Neuronal stem cell (in vitro differentiated cells): ENCODE results near the gene FAM114A2.

Experiments
- DNase-seq: peaks from one replicate; pipeline ENCODE4 v3.0.0-alpha.2; 2013; ENCODE audit warnings: low spot score
- H2AFZ ChIP-seq: one replicate; pipeline ENCODE4 v1.6.1; 2013; ENCODE audit warnings: mild to moderate bottlenecking, low read length, inconsistent platforms
- H2AK5ac ChIP-seq: 2 replicates; pipeline ENCODE4 v1.6.1; 2013; ENCODE audit warnings: low read depth, mild to moderate bottlenecking, inconsistent platforms, low read length, moderate library complexity, mixed read lengths
- H2BK120ac ChIP-seq: 2 replicates; pipeline ENCODE4 v1.6.1; 2013; ENCODE audit warnings: low read depth, mild to moderate bottlenecking, inconsistent platforms, low read length, moderate library complexity, mixed read lengths
- H2BK12ac ChIP-seq: one replicate; pipeline ENCODE4 v1.6.1; 2013; ENCODE audit warnings: low read length, inconsistent platforms
- H2BK15ac ChIP-seq: 2 replicates; pipeline ENCODE4 v1.6.1; 2013; ENCODE audit warnings: mild to moderate bottlenecking, low read length, inconsistent platforms, mixed read lengths
- H2BK5ac ChIP-seq: one replicate; pipeline ENCODE4 v1.6.1; 2013; ENCODE audit warnings: inconsistent platforms, mild to moderate bottlenecking, low read length, moderate library complexity
- H3K14ac ChIP-seq: one replicate; pipeline ENCODE4 v1.6.1; 2013; ENCODE audit warnings: low read length, inconsistent platforms
- H3K18ac ChIP-seq: 2 replicates; pipeline ENCODE4 v1.6.1; 2013; ENCODE audit warnings: low read length, inconsistent platforms
- H3K23ac ChIP-seq: 2 replicates; pipeline ENCODE4 v1.6.1; 2013; ENCODE audit warnings: low read depth, mild to moderate bottlenecking, mixed read lengths, low read length, inconsistent platforms; ENCODE audit not compliant: poor library complexity
- H3K27ac ChIP-seq: replicated peaks from 3 replicates; pipeline ENCODE4 v1.5.1; 2013; ENCODE audit warnings: low read length, inconsistent platforms
- H3K27me3 ChIP-seq, 3 experiments: 2 replicates each; pipeline ENCODE4 v1.6.1; 2013; ENCODE audit warnings: low read length in 3 of 3, mild to moderate bottlenecking in 2 of 3, inconsistent platforms in 1 of 3, low read depth in 1 of 3, mixed read lengths in 1 of 3, moderate library complexity in 1 of 3; ENCODE audit not compliant: control insufficient read depth in 3 of 3, insufficient read depth in 3 of 3
- H3K36me3 ChIP-seq, 2 donors: replicated peaks in 1 of 2; 2 replicates each; pipeline ENCODE4 v1.6.1; 2013; ENCODE audit warnings: low read length in 2 of 2; ENCODE audit not compliant: control insufficient read depth in 2 of 2, insufficient read depth in 2 of 2
- H3K4ac ChIP-seq: 2 replicates; pipeline ENCODE4 v1.6.1; 2013; ENCODE audit warnings: inconsistent platforms, mild to moderate bottlenecking, low read length, moderate library complexity
- H3K4me1 ChIP-seq, 2 donors: 1 replicate in 1 of 2; 2 replicates in 1 of 2; pipeline ENCODE4 v1.6.1; 2013; ENCODE audit warnings: low read length in 2 of 2, low read depth in 1 of 2; ENCODE audit not compliant: control insufficient read depth in 2 of 2, insufficient read depth in 1 of 2
- H3K4me2 ChIP-seq: one replicate; pipeline ENCODE4 v1.6.1; 2013; ENCODE audit warnings: mild to moderate bottlenecking, low read length, inconsistent platforms; ENCODE audit not compliant: insufficient read depth, poor library complexity, severe bottlenecking
- H3K4me3 ChIP-seq, 2 donors: 2 replicates each; pipeline ENCODE4 v1.5.1; 2013; ENCODE audit warnings: low read length in 2 of 2, mild to moderate bottlenecking in 2 of 2, inconsistent platforms in 1 of 2, moderate library complexity in 1 of 2
- H3K79me1 ChIP-seq: one replicate; pipeline ENCODE4 v1.6.1; 2013; ENCODE audit warnings: low read depth, mild to moderate bottlenecking, inconsistent platforms, low read length, moderate library complexity
- H3K9ac ChIP-seq: one replicate; pipeline ENCODE4 v1.6.1; 2013; ENCODE audit warnings: mild to moderate bottlenecking, low read depth, low read length, inconsistent platforms; ENCODE audit not compliant: poor library complexity
- H3K9me3 ChIP-seq, 2 donors: replicated peaks in 1 of 2; 2 replicates each; pipeline versions ENCODE3 to v1.6.1; 2013; ENCODE audit warnings: low read length in 2 of 2, mild to moderate bottlenecking in 2 of 2, inconsistent platforms in 1 of 2, low read depth in 1 of 2, mixed read lengths in 1 of 2, moderate library complexity in 1 of 2; ENCODE audit not compliant: control insufficient read depth in 2 of 2, insufficient read depth in 1 of 2
- H4K8ac ChIP-seq: one replicate; pipeline ENCODE4 v1.6.1; 2013; ENCODE audit warnings: low read depth, mild to moderate bottlenecking, inconsistent platforms, low read length, moderate library complexity
- H4K91ac ChIP-seq: one replicate; pipeline ENCODE4 v1.6.1; 2013; ENCODE audit warnings: low read length, low read depth, mild to moderate bottlenecking, inconsistent platforms; ENCODE audit not compliant: poor library complexity
- WGBS, 2 donors: extraction: QIAGEN DNeasy Blood & Tissue Kit; methylation state at CpG; one replicate each; pipeline ENCODE4 v1.1.7; 2013; ENCODE audit warnings: missing lambda C conversion rate in 2 of 2, mixed read lengths in 1 of 2; ENCODE audit not compliant: insufficient read length in 2 of 2, insufficient replicate concordance in 1 of 2; ENCODE audit errors: extremely low coverage in 2 of 2; 5-methylcytosine and 5-hydroxymethylcytosine counted together

The FAM114A2 gene

DNA sequence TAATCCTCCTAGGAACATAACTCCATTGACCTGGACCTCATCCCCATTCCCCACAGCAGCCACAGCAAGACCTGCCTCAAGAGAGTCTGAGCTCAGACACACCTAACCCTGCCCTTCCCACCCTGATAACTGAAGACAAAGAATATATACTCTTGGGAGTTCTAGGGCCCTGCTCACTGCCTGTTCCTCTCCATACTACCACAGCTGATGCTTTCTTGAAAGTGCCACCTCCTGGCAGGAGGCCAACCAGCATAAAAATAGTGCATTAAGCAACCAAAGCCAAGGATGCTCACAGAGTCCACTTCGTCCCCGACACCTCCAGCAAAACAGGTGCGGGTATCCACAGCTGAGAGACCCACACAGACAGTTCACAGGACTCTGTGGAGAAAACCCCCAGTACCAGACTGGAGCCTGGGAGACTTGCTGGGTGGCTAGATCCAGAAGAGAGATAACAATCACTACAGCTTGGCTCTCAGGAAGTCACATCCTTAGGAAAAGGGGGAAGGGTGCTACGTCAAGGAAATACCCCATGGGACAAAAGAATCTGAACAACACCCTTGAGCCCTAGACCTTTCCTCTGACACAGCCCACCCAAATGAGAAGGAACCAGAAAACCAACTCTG is 23.5 kb downstream of the FAM114A2 start:
- Histone ChIP-seq H3K4ac (no peak overlapping the region), H2BK15ac (no peak overlapping the region), H2AFZ (no peak overlapping the region), H3K4me2 (no peak overlapping the region), H3K27me3 (no peaks in the 10 kb centered on the region), H3K18ac (no peak overlapping the region), H2BK12ac (no peak overlapping the region), H2BK5ac (no peak overlapping the region), H3K36me3 (peaks cover 0 to 6% of the 10 kb centered on the region in 2 donors), H3K27ac (no peak overlapping the region), H4K8ac (no peak overlapping the region), H3K9me3 (peaks cover 0 to 4% of the 10 kb centered on the region in 2 donors), H3K79me1 (no peaks in the 10 kb centered on the region), H2BK120ac (no peak overlapping the region), H4K91ac (no peak overlapping the region), H3K9ac (no peak overlapping the region), H3K4me1 (no peaks in the 10 kb centered on the region), H3K14ac (no peak overlapping the region), H3K4me3 (no peak overlapping the region), H2AK5ac (no peak overlapping the region), H3K23ac (no peak overlapping the region)
- no CpG with 5 or more reads among the region's 4 CpGs for WGBS, 2 donors
- no peak for DNase-seq

DNA sequence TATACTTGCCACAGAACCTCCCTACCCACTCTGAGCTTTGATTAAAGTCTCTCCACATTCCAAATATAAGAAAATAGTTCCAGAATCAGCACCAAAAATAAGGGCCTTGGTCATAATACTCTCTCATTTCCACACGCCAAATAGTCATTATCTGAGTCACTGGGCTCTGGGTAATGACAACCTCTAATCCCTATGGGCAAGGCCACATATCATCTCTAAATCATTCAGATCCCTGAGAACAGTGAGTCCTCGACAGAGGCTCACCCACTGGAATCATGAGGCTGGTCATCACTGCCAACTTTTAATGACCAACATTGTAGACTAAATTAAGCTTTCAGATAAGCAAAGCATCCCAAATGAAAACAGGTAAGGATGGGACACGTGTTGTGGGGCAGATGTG is 28.1 kb downstream of the FAM114A2 start:
- no peak for DNase-seq
- Histone ChIP-seq H3K18ac (no peak overlapping the region), H3K9ac (no peak overlapping the region), H2AFZ (no peak overlapping the region), H3K4me3 (no peak overlapping the region), H3K9me3 (no peaks in the 10 kb centered on the region), H3K14ac (no peak overlapping the region), H3K23ac (no peak overlapping the region), H3K4me1 (no peaks in the 10 kb centered on the region), H2BK15ac (no peak overlapping the region), H2BK5ac (no peak overlapping the region), H3K27ac (no peak overlapping the region), H2BK120ac (no peak overlapping the region), H3K4ac (no peak overlapping the region), H3K36me3 (peaks cover 0 to 6% of the 10 kb centered on the region in 2 donors), H2BK12ac (no peak overlapping the region), H3K27me3 (no peaks in the 10 kb centered on the region), H3K79me1 (no peaks in the 10 kb centered on the region), H4K8ac (no peak overlapping the region), H4K91ac (no peak overlapping the region), H3K4me2 (no peak overlapping the region), H2AK5ac (no peak overlapping the region)
- no CpG with 5 or more reads among the region's 3 CpGs for WGBS, 2 donors

DNA sequence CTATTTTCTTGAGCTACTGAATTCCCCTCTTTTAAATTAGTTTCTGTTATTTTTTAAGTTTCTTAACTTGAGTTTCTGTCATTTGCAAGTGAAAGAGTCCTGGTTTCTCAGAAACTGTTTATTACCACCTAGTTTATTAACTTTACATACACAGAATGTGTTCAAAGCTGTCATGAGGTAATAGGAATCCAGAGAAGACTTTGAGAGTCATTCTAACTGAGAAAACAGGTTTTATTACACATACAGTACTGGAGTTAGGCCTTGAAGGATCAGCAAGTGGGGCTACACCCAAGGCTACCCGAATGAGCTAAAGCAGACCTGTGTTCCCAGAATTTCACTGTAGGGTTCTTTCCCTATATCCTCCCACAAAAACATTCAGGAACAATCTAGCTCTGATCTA is 33.1 kb downstream of the FAM114A2 start:
- Histone ChIP-seq H3K4me3 (no peak overlapping the region), H3K18ac (no peak overlapping the region), H3K4ac (no peak overlapping the region), H3K36me3 (peaks cover 0 to 19% of the 10 kb centered on the region in 2 donors), H3K4me1 (no peaks in the 10 kb centered on the region), H3K9ac (no peak overlapping the region), H2BK12ac (no peak overlapping the region), H3K9me3 (no peaks in the 10 kb centered on the region), H3K14ac (no peak overlapping the region), H2BK15ac (no peak overlapping the region), H3K27me3 (no peaks in the 10 kb centered on the region), H3K4me2 (no peak overlapping the region), H3K27ac (no peak overlapping the region), H3K79me1 (no peaks in the 10 kb centered on the region), H2BK120ac (no peak overlapping the region), H4K91ac (no peak overlapping the region), H4K8ac (no peak overlapping the region), H2BK5ac (no peak overlapping the region), H2AFZ (no peak overlapping the region), H2AK5ac (no peak overlapping the region), H3K23ac (no peak overlapping the region)
- no CpG with 5 or more reads among the region's 1 CpG for WGBS, 2 donors
- DNase-seq = no peak

DNA sequence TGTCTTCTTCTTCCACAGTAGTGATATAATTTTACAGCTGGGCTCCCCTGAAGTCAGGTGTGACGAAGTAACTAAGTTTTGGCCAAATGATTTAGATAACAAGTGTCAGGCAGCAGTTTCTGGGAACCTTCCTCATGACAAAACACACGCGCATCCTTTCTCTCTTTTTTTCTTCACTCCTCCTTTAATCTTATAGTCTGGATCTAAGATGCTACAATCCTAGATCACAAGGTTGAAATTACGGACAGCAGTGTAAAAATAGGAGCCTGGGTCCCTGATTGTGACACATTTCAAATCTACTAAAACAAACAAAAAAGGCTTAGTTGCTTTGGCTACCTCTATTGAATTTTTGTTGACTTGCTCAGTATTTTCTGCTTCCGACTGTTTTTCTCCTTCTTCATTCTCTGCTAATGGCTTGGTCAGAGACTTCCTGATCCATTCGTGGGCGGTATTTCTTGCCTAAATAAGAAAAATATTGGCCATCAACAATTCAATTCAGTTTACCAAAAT is 36.1 kb downstream of the FAM114A2 start:
- Histone ChIP-seq H3K14ac (no peak overlapping the region), H2BK5ac (no peak overlapping the region), H3K4me2 (no peak overlapping the region), H3K4me3 (no peak overlapping the region), H4K91ac (no peak overlapping the region), H2AK5ac (no peak overlapping the region), H2BK12ac (no peak overlapping the region), H3K79me1 (no peaks in the 10 kb centered on the region), H2BK15ac (no peak overlapping the region), H3K18ac (no peak overlapping the region), H3K9me3 (peaks cover 0 to 4% of the 10 kb centered on the region in 2 donors), H3K4ac (no peak overlapping the region), H2AFZ (no peak overlapping the region), H3K27ac (no peak overlapping the region), H3K9ac (no peak overlapping the region), H2BK120ac (no peak overlapping the region), H4K8ac (no peak overlapping the region), H3K36me3 (peaks cover 0 to 35% of the 10 kb centered on the region in 2 donors), H3K4me1 (no peaks in the 10 kb centered on the region), H3K27me3 (no peaks in the 10 kb centered on the region), H3K23ac (no peak overlapping the region)
- no peak for DNase-seq
- no CpG with 5 or more reads among the region's 7 CpGs for WGBS, 2 donors
